DMS114 treated with DMSO at 0.1 percent for 48 hours (cell line): ENCODE results near the gene HOXD3.

Experiments
- DNase-seq: peaks from one replicate; lab custom pipeline; 2025; ENCODE audit not compliant: unreplicated experiment; lab: John Stamatoyannopoulos, UW

HOXD3 gene

GRCh38 chr2:176175709-176176607 lies 18.9 kb downstream of the HOXD3 start:
- no peak for DNase-seq

GRCh38 chr2:176177580-176178037 lies 20.5 kb downstream of the HOXD3 start:
- DNase-seq = no peak

- no peak for DNase-seq
Observed at GRCh38 chr2:176178038-176178756, 21.1 kb downstream of the HOXD3 start.

- DNase-seq = no peak
Observed at GRCh38 chr2:176178757-176179295, 21.7 kb downstream of the HOXD3 start.

- no peak for DNase-seq
Observed at GRCh38 chr2:176181551-176181950, 24.4 kb downstream of the HOXD3 start.

GRCh38 chr2:176182671-176183070 lies 25.6 kb downstream of the HOXD3 start:
- no peak for DNase-seq

GRCh38 chr2:176184749-176185148 lies 27.6 kb downstream of the HOXD3 start:
- no peak for DNase-seq

GRCh38 chr2:176186024-176186423 lies 28.9 kb downstream of the HOXD3 start:
- DNase-seq = no peak

GRCh38 chr2:176187200-176187898 lies 30.2 kb downstream of the HOXD3 start:
- DNase-seq = no peak

- no peak for DNase-seq
Observed at GRCh38 chr2:176187899-176188773, 31.0 kb downstream of the HOXD3 start, which contains the start of gene HOXD1. Gene HOXD1, plus strand, starts transcription at chr2:176188668. Its CDS starts 134 bp downstream, at chr2:176188802.

GRCh38 chr2:176188774-176189680 lies 31.9 kb downstream of the HOXD3 start:
- DNase-seq = no peak

- DNase-seq = no peak
Observed at GRCh38 chr2:176189681-176190641, 32.9 kb downstream of the HOXD3 start.

GRCh38 chr2:176192351-176192750 lies 35.2 kb downstream of the HOXD3 start:
- DNase-seq = no peak

GRCh38 chr2:176193048-176193447 lies 35.9 kb downstream of the HOXD3 start:
- no peak for DNase-seq

GRCh38 chr2:176199902-176200301 lies 42.8 kb downstream of the HOXD3 start:
- no peak for DNase-seq

- no peak for DNase-seq
Observed at GRCh38 chr2:176200971-176201370, 43.9 kb downstream of the HOXD3 start.

GRCh38 chr2:176202491-176202890 lies 45.4 kb downstream of the HOXD3 start:
- DNase-seq = no peak

- DNase-seq = no peak
Observed at GRCh38 chr2:176205126-176205525, 48.0 kb downstream of the HOXD3 start.
